ENCODE data around the gene FAT1.

DNA sequence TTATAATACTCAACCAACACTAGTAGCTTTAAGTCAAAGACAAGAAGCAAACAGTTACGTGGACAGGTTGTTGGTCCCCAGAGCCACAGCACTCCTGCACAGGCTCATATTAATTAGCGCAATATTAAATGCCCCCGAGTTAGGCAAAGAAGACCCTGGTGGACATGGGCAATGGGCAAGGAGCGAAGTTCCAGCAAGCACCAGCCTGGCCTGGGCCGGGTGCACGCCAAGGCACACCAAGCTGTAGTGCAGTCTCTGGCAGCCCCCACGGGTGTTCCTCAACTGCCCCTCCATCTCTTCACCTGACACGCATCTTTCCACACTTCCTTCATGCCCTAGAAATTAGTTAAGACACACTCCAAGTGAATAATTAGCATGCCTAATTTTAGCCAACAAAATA lies 20.1 kb downstream of the FAT1 start:
- TF ChIP-seq CBFB (CRISPR knock-in tag; IDR thresholded peaks at IDR 0.05; ENCODE audit: low read depth) (no peak), TCF7 (CRISPR knock-in tag; IDR thresholded peaks at IDR 0.05; ENCODE audit: low read depth) (no peak), SP1 (CRISPR knock-in tag; conservative IDR thresholded peaks at IDR 0.05) (no peak)

Data from WTC11 (cell line).